Ishikawa (cell line): ENCODE data around the gene CDADC1.

Experiments
- RAD21 ChIP-seq: IDR thresholded peaks from 2 replicates; pipeline ENCODE4 v1.6.1; 2012; ENCODE audit warnings: low read depth
- YY1 ChIP-seq: IDR thresholded peaks from 2 replicates; pipeline ENCODE4 v1.6.1; 2012; ENCODE audit warnings: low read depth

GRCh38 chr13:49298903-49299605 is 51.3 kb downstream of the CDADC1 start:
- TF ChIP-seq RAD21 = no peak
- TF ChIP-seq YY1 = no peak
